SK-N-SH (cell line): Measurements from ENCODE around the gene EPOP.

Experiments used
- FOXM1 ChIP-seq: IDR thresholded peaks from 2 replicates; pipeline ENCODE4 v1.4.0; 2012; ENCODE audit warnings: low read depth, mild to moderate bottlenecking
- SMC3 ChIP-seq: IDR thresholded peaks from 2 replicates; pipeline ENCODE4 v1.6.1; 2012; ENCODE audit warnings: low read depth, low read length, improper control_type of control experiment
- TF ChIP-seq, protein P1 (sequence below): fragments of 200-600 bp; sonication (generic); IDR thresholded peaks from 2 replicates; pipeline ENCODE4 v1.6.1; 2017; ENCODE audit warnings: antibody characterized with exemption, mild to moderate bottlenecking, moderate library complexity

DNA sequence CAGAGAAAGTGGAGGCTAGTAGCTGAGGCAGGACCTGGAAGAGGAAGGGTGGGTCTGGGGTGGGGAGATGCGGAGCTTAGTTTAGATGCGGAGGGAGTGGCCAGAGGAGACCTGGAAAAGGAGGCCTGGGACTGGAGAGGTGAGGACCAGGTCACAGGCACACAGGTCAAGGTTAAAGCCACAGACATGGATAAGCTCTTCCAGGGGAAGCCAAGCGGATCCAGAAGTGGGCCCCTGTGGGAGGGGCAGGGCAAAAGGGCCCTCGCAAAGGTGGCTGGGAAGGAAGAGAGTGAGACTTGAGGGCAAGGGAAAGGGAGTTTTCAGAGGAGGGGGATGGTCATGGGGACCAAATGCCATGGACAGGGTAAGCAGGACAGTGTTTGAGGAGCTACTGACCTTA lies 16.4 kb upstream of the EPOP start:
- no peak for TF ChIP-seq FOXM1
- TF ChIP-seq, protein P1, sequence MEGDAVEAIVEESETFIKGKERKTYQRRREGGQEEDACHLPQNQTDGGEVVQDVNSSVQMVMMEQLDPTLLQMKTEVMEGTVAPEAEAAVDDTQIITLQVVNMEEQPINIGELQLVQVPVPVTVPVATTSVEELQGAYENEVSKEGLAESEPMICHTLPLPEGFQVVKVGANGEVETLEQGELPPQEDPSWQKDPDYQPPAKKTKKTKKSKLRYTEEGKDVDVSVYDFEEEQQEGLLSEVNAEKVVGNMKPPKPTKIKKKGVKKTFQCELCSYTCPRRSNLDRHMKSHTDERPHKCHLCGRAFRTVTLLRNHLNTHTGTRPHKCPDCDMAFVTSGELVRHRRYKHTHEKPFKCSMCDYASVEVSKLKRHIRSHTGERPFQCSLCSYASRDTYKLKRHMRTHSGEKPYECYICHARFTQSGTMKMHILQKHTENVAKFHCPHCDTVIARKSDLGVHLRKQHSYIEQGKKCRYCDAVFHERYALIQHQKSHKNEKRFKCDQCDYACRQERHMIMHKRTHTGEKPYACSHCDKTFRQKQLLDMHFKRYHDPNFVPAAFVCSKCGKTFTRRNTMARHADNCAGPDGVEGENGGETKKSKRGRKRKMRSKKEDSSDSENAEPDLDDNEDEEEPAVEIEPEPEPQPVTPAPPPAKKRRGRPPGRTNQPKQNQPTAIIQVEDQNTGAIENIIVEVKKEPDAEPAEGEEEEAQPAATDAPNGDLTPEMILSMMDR = no peak
- no peak for TF ChIP-seq SMC3
